K562 (cell line): ENCODE measurements around the gene SSU72. TPM values are rescaled to one million over a fixed set of nuclear protein-coding genes. Genes with fewer than 3 reads are reported as not detected.

Experiments
- CBX2 ChIP-seq: fragments of 200-600 bp; sonication (generic); IDR thresholded peaks from one replicate; pipeline ENCODE4 v1.6.1; 2012; ENCODE audit warnings: mild to moderate bottlenecking, low read length, inconsistent platforms; ENCODE audit not compliant: insufficient read depth, poor library complexity, severe bottlenecking
- DPF2 ChIP-seq: fragments of 450-650 bp; IDR thresholded peaks from 2 replicates; pipeline ENCODE4 v1.6.1; 2016
- ELF4 ChIP-seq: fragments of 450-650 bp; formaldehyde crosslinking; IDR thresholded peaks from 2 replicates; pipeline ENCODE4 v1.4.0; 2022; ENCODE audit warnings: missing genetic modification characterization
- ETV1 ChIP-seq: fragments of 450-650 bp; conservative IDR thresholded peaks from 2 replicates; pipeline ENCODE4 v1.6.1; 2016; ENCODE audit warnings: missing genetic modification characterization, control low read depth, low read depth, missing compliant biosample characterization
- HNRNPLL ChIP-seq: fragments of 200-400 bp; formaldehyde crosslinking; IDR thresholded peaks from 2 replicates; pipeline ENCODE4 v1.6.1; 2017; ENCODE audit warnings: low read length, low read depth, mild to moderate bottlenecking; ENCODE audit not compliant: poor library complexity, severe bottlenecking
- MTA1 ChIP-seq: fragments of 450-650 bp; IDR thresholded peaks from 2 replicates; pipeline ENCODE4 v1.6.1; 2017; ENCODE audit warnings: borderline replicate concordance
- MXI1 ChIP-seq: IDR thresholded peaks from 2 replicates; pipeline ENCODE4 v1.6.1; 2011; ENCODE audit warnings: low read depth, mild to moderate bottlenecking, improper control_type of control experiment, low read length
- NFE2L1 ChIP-seq: fragments of 450-650 bp; IDR thresholded peaks from 2 replicates; pipeline ENCODE4 v1.6.1; 2016; ENCODE audit warnings: missing genetic modification characterization, low read depth, mild to moderate bottlenecking, missing compliant biosample characterization, moderate library complexity, borderline replicate concordance
- RAD21 ChIP-seq, 2 experiments: fragments of 250-450 bp in 1 of 2; fragments of 450-650 bp in 1 of 2; sonication (Bioruptor Pico) in 1 of 2; formaldehyde crosslinking in 1 of 2; IDR thresholded peaks in 1 of 2; conservative IDR thresholded peaks in 1 of 2; 2 replicates each; pipeline versions ENCODE4 v1.4.0 to v1.8.0; 2020 to 2022; ENCODE audit warnings: mild to moderate bottlenecking in 2 of 2, moderate library complexity in 1 of 2
- RBM34 ChIP-seq: fragments of 200-400 bp; formaldehyde crosslinking; IDR thresholded peaks from 2 replicates; pipeline ENCODE4 v1.6.1; 2018; ENCODE audit warnings: low read length, borderline replicate concordance; ENCODE audit not compliant: insufficient read depth
- SAFB2 ChIP-seq: fragments of 200-400 bp; formaldehyde crosslinking; IDR thresholded peaks from 2 replicates; pipeline ENCODE4 v1.6.1; 2018; ENCODE audit warnings: borderline replicate concordance, low read length, low read depth, moderate library complexity; ENCODE audit not compliant: severe bottlenecking
- SETDB1 ChIP-seq: IDR thresholded peaks from one replicate; pipeline ENCODE4 v1.6.1; 2012; ENCODE audit warnings: low read length, control low read depth, inconsistent platforms
- SMAD4 ChIP-seq: fragments of 250-450 bp; sonication (Bioruptor Pico); conservative IDR thresholded peaks from 2 replicates; pipeline ENCODE4 v1.8.0; 2021; ENCODE audit warnings: inconsistent platforms, mild to moderate bottlenecking, moderate library complexity
- TOE1 ChIP-seq, 2 experiments: fragments of 450-650 bp in 1 of 2; sonication (generic) in 1 of 2; formaldehyde crosslinking in 1 of 2; IDR thresholded peaks; 2 replicates each; pipeline versions ENCODE4 v1.7.1 to v1.8.0; 2016 to 2022; ENCODE audit warnings: borderline replicate concordance in 2 of 2, mild to moderate bottlenecking in 2 of 2, antibody characterized with exemption in 1 of 2, inconsistent platforms in 1 of 2, low read depth in 1 of 2, missing genetic modification reagents in 1 of 2, moderate library complexity in 1 of 2
- ZNF232 ChIP-seq: sonication (generic); formaldehyde crosslinking; IDR thresholded peaks from 2 replicates; pipeline ENCODE4 v1.8.0; 2022; ENCODE audit warnings: mild to moderate bottlenecking, missing genetic modification reagents
- ZNF445 ChIP-seq: fragments of 250-450 bp; sonication (Bioruptor Pico); IDR thresholded peaks from 2 replicates; pipeline ENCODE4 v1.4.0; 2020; ENCODE audit warnings: low read depth, mild to moderate bottlenecking, moderate library complexity
- ZNF584 ChIP-seq: fragments of 200-800 bp; sonication (Bioruptor generic); IDR thresholded peaks from 2 replicates; pipeline ENCODE4 v1.6.1; 2016; ENCODE audit warnings: low read depth, mild to moderate bottlenecking, missing genetic modification characterization, missing compliant biosample characterization
- ZNF79 ChIP-seq: fragments of 250-450 bp; sonication (Bioruptor Pico); IDR thresholded peaks from 2 replicates; pipeline ENCODE4 v1.4.0; 2020; ENCODE audit warnings: low read depth, mild to moderate bottlenecking, moderate library complexity
- polyA plus RNA-seq, 8 experiments: library from polyadenylated mRNA; depleted of rRNA in 4 of 8; stranded (reverse) in 5 of 8; unstranded in 3 of 8; fragments of >200 nt; fragmentation: Nextera tagmentation in 2 of 8; fragmentation: Illumina TruSeq in 1 of 8; extraction: Ambion mirVana in 2 of 8; extraction: Trizol in 1 of 8; gene quantifications; 2 replicates each; pipeline versions ENCODE4 v1.2.1 to v1.2.3, GENCODE V29; 2011 to 2014; ENCODE audit warnings: inconsistent platforms in 1 of 8, missing spikeins in 1 of 8
- total RNA-seq, 7 experiments: library from RNA; depleted of rRNA in 6 of 7; stranded (reverse); fragments of >200 nt in 6 of 7; fragmentation: Illumina TruSeq in 2 of 7; extraction: Trizol in 2 of 7; gene quantifications; 2 replicates each; pipeline versions ENCODE4 v1.2.1 to v1.2.3, GENCODE V29; 2011 to 2021; ENCODE audit warnings: low replicate concordance in 1 of 7
- TF ChIP-seq, protein P1 (sequence below): fragments of 450-650 bp; IDR thresholded peaks from 2 replicates; pipeline ENCODE4 v1.6.1; 2017; ENCODE audit warnings: antibody characterized with exemption, mild to moderate bottlenecking
- TF ChIP-seq, protein P2 (sequence below), 2 experiments: IDR thresholded peaks; 2 replicates each; pipeline ENCODE4 v1.6.1; 2012; ENCODE audit warnings: improper control_type of control experiment in 2 of 2, low read depth in 2 of 2, low read length in 2 of 2, borderline replicate concordance in 1 of 2

Gene SSU72
- total and polyA plus RNA-seq, 9 of the 15 experiments (the other 6 are each of a cell fraction or from before 2014, with no cell fraction given) = 70.8 to 201 (median 94.6) TPM

DNA sequence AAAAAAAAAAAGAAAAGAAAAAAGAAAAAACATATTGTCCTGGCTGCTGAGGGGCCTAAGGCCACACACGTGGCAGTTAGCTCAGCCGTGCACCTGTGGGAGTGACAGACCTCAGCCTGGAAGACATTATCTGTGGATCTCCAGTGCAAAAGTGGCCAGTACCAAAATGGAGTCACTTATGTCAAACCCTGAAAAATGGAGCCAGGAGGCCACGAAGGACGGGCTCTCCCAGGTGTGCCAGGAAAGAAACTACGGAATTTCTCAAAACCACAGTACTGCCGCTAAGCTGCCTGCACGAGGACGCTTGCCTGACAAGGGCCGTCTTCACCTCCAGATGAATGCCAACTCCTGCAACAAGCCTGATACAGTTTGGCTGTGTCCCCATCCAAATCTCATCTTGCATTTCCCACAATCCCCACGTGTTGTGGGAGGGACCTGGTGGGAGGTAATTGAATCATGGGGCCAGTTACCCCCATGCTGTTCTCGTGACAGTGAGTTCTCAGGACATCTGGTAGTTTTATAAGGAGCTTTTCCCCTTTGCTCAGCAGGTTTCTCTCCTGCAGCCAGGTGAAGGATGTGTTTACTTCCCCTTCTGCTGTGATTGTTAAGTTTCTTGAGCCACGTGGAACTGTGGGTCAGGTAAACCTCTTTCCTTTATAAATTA, 35.3 kb upstream of the SSU72 start (continued):
- TF ChIP-seq, protein P1, sequence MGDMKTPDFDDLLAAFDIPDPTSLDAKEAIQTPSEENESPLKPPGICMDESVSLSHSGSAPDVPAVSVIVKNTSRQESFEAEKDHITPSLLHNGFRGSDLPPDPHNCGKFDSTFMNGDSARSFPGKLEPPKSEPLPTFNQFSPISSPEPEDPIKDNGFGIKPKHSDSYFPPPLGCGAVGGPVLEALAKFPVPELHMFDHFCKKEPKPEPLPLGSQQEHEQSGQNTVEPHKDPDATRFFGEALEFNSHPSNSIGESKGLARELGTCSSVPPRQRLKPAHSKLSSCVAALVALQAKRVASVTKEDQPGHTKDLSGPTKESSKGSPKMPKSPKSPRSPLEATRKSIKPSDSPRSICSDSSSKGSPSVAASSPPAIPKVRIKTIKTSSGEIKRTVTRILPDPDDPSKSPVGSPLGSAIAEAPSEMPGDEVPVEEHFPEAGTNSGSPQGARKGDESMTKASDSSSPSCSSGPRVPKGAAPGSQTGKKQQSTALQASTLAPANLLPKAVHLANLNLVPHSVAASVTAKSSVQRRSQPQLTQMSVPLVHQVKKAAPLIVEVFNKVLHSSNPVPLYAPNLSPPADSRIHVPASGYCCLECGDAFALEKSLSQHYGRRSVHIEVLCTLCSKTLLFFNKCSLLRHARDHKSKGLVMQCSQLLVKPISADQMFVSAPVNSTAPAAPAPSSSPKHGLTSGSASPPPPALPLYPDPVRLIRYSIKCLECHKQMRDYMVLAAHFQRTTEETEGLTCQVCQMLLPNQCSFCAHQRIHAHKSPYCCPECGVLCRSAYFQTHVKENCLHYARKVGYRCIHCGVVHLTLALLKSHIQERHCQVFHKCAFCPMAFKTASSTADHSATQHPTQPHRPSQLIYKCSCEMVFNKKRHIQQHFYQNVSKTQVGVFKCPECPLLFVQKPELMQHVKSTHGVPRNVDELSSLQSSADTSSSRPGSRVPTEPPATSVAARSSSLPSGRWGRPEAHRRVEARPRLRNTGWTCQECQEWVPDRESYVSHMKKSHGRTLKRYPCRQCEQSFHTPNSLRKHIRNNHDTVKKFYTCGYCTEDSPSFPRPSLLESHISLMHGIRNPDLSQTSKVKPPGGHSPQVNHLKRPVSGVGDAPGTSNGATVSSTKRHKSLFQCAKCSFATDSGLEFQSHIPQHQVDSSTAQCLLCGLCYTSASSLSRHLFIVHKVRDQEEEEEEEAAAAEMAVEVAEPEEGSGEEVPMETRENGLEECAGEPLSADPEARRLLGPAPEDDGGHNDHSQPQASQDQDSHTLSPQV = peak; percentile 99
- TF ChIP-seq CBX2 (no peak), RBM34 (no peak), ELF4 (CRISPR knock-in tag) (peak; percentile 76), SAFB2 (no peak), TOE1 (IDR thresholded peaks at IDR 0.05; ENCODE audit: borderline replicate concordance) (no peak), TOE1 (CRISPR knock-in tag; IDR thresholded peaks at IDR 0.05; ENCODE audit: borderline replicate concordance, low read depth) (no peak), DPF2 (no peak), MTA1 (no peak), ETV1 (tag) (peak; percentile 62), ZNF232 (CRISPR knock-in tag) (no peak), SETDB1 (no peak), ZNF79 (CRISPR knock-in tag) (peak; percentile 71; the same call in 1 of the 2 replicates), HNRNPLL (no peak), MXI1 (no peak), ZNF445 (CRISPR knock-in tag) (no peak), ZNF584 (peak; percentile 64; the same call in 1 of the 2 replicates), NFE2L1 (tag) (peak; percentile 63; the same call in 1 of the 2 replicates), RAD21 (CRISPR knock-in tag; conservative IDR thresholded peaks at IDR 0.05 in 1 of 2, IDR thresholded peaks at IDR 0.05 in 1 of 2) (no peak), SMAD4 (CRISPR knock-in tag) (peak; percentile 96)
- TF ChIP-seq, protein P2, sequence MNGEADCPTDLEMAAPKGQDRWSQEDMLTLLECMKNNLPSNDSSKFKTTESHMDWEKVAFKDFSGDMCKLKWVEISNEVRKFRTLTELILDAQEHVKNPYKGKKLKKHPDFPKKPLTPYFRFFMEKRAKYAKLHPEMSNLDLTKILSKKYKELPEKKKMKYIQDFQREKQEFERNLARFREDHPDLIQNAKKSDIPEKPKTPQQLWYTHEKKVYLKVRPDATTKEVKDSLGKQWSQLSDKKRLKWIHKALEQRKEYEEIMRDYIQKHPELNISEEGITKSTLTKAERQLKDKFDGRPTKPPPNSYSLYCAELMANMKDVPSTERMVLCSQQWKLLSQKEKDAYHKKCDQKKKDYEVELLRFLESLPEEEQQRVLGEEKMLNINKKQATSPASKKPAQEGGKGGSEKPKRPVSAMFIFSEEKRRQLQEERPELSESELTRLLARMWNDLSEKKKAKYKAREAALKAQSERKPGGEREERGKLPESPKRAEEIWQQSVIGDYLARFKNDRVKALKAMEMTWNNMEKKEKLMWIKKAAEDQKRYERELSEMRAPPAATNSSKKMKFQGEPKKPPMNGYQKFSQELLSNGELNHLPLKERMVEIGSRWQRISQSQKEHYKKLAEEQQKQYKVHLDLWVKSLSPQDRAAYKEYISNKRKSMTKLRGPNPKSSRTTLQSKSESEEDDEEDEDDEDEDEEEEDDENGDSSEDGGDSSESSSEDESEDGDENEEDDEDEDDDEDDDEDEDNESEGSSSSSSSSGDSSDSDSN (IDR thresholded peaks at IDR 0.05; ENCODE audit: borderline replicate concordance in 1 of 2, low read depth in 2 of 2, low read length in 2 of 2) = no peak
